Glomerular visceral epithelial cell (primary cell): Measurements from ENCODE around the gene RNF40.

ENCODE experiments used
- DNase-seq: peaks from one replicate; pipeline ENCODE4 v3.0.0-alpha.2; 2016; ENCODE audit errors: extremely low spot score

The RNF40 gene

DNA sequence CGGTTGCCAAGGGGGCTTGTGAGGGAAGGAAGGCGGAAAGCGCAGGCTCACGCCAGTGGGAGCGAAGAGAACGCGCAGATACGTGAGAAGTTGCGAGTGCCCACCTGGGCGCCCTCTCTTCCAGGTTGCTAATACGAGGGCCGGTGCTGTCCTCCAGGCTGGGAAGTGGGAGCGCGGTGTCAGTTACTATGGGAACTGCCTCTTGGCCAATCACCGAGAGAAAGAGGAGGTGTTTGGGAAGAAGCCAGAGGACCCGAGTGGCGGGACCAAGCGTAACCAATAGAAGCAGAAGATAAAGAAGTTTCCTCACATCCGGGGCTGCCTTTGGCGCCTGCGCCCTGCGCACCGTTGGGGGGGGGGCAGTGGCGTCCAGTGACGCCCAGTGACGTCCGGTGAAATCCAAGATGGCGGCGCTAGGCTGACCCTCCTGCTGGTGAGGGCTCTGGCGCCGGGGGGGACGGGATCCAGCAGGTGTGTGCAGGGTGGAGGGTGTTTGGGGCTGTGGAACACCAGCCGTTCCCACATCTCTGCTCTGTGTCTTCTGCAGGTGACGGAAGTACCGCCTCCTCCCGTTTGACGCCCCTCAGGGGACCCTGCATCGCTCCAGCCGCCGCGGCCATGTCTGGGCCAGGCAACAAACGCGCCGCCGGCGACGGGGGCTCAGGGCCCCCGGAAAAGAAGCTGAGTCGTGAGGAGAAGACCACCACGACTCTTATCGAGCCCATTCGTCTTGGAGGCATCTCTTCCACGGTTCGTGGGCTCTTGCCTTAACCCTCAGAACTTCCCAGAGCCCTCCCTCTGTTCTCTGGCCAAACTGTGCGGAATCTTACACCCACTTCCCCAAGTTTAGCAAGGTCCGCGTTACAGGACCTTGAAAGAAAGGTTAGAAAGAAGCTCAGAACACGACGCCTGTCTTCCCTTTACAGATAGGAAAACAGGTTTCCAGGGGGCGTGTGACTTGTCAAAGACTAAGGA is at the start of gene RNF40, which contains the start of gene CFAP119:
Gene RNF40 (plus strand): TSS at position 395 of the 975 bp plus-strand sequence. CDS start 224 bp downstream, at position 619.
Gene CFAP119 (minus strand): TSS at position 135 of the 975 bp plus-strand sequence. CDS start 314 bp downstream, outside the sequence.
- peak; percentile 97 for DNase-seq

DNA sequence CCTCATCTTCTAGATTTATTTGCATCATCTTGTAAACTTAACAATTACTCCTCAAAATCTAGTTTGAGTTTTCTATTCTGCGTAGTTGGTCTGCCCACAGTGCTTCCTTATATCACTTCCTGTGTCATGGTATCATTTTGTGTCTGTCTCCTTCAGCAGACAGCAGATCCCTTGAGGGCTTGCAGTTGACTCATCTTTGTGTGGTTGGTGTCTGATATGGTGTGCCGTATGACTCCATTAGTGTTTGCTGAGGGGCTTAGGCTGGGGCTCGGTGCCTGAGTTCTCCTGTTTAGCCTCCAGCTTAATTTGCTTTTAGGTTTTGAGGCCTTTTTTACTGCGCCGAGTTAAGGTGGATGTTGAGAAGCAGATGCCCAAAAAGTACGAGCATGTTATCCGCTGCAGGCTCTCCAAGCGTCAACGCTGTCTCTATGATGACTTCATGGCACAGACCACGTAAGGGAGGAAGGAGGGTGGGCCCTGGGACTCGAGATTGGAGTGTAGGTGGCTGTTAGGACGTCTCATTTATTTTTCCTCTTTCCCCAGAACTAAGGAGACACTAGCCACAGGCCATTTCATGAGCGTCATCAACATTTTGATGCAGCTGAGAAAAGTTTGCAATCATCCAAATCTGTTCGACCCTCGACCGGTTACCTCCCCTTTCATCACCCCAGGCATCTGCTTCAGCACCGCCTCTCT is 46.2 kb upstream of the RNF40 start:
- no peak for DNase-seq

DNA sequence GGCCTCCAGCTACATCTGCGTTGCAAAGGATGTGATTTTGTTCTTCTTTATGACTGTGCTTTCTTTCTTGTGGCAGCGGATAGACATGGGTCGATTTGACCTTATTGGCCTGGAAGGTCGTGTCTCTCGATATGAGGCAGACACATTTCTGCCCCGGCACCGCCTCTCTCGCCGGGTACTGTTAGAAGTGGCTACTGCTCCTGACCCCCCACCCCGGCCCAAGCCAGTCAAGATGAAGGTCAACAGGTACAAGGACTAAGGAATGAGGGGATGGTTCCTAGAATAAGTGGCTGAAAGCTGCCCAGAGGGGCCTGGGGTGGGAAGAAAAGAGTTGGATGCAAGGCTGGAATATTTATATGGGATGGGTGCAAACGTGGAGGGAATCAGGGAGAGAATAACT is 42.0 kb upstream of the RNF40 start:
- no peak for DNase-seq

DNA sequence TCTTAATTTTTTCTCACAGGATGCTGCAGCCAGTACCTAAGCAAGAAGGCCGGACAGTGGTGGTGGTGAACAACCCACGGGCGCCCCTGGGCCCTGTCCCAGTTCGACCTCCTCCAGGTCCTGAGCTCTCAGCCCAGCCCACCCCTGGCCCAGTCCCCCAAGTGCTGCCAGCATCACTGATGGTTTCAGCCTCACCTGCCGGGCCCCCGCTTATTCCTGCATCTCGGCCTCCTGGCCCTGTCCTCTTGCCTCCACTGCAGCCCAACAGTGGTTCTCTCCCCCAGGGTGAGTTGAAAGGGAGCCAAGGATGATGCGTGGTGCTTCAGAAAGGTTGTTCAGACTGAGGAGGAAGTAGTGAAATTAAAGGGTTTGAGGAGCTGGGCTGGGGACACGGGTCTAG is 41.4 kb upstream of the RNF40 start:
- no peak for DNase-seq

DNA sequence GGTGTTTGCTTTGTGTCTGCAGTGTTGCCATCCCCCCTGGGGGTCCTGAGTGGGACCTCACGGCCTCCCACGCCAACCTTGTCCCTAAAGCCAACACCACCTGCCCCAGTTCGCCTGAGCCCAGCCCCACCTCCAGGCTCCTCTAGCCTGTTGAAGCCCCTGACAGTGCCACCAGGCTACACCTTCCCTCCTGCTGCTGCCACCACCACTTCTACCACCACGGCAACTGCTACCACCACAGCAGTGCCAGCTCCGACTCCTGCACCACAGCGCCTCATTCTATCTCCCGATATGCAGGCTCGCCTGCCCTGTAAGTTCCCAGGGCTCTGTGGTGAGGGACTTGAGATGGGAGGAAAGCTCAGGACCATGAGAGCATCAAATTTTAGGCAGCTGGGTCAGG is 41.0 kb upstream of the RNF40 start:
- DNase-seq: no peak

DNA sequence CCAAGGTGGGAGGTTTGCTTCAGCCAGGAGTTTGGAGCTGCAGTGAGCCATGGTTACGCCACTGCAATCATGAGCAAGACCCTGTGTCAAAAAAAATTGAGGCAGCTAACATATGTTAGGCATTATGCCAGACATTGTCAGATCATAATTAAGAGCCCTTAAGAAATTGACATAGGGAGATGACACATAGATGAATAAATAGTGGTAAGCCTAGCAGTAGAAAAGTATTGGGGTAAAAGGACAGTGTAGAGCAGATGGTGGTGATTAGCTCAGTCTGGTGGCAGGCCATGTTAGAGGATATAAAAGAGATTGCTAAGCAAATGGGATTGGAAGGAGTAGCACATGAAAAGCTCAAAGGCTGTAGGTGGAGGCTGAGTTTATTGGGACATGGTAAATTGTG is 40.5 kb upstream of the RNF40 start:
- DNase-seq: no peak

DNA sequence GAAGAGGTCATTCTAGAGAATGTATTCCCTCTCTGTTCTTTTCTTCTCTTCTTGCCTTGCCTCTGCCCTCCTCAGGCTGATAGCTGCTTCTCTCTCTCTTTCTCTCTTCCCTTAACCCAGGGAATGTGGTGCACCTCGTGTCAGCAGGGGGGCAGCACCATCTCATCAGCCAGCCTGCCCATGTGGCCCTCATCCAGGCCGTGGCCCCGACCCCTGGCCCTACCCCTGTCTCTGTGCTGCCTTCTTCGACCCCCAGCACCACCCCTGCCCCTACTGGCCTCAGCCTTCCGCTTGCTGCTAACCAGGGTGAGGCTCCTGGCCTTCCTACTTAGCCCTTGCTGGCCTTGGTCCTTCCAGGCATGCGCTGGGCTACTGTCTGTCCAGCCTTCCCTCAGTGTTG is 39.7 kb upstream of the RNF40 start:
- no peak for DNase-seq

DNA sequence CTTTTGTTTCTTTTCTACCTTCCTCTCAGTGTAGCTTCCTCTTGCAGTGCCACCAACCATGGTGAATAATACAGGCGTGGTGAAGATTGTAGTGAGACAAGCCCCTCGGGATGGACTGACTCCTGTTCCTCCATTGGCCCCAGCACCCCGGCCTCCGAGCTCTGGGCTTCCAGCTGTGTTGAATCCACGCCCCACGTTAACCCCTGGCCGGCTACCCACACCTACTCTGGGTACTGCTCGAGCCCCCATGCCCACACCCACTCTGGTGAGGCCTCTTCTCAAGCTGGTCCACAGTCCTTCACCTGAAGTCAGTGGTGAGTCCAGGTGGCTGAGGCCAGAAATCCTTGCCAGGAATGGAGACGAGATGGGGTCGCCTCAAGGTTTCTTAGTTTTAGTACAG is 39.2 kb upstream of the RNF40 start:
- DNase-seq: no peak

DNA sequence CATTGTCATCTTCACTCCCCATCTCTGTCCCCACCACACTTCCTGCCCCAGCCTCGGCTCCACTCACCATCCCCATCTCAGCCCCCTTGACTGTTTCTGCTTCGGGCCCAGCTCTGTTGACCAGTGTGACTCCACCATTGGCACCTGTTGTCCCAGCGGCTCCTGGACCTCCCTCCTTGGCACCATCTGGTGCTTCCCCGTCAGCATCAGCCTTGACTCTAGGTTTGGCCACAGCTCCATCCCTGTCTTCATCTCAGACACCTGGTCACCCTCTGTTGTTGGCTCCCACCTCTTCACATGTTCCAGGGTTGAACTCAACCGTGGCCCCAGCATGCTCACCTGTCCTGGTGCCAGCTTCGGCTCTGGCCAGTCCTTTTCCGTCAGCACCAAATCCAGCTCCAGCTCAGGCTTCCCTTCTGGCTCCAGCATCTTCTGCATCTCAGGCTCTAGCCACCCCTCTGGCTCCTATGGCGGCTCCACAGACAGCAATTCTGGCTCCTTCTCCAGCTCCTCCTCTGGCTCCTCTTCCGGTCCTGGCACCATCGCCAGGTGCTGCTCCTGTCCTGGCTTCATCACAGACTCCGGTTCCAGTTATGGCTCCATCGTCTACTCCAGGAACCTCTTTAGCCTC is 38.3 kb upstream of the RNF40 start:
- DNase-seq: no peak

DNA sequence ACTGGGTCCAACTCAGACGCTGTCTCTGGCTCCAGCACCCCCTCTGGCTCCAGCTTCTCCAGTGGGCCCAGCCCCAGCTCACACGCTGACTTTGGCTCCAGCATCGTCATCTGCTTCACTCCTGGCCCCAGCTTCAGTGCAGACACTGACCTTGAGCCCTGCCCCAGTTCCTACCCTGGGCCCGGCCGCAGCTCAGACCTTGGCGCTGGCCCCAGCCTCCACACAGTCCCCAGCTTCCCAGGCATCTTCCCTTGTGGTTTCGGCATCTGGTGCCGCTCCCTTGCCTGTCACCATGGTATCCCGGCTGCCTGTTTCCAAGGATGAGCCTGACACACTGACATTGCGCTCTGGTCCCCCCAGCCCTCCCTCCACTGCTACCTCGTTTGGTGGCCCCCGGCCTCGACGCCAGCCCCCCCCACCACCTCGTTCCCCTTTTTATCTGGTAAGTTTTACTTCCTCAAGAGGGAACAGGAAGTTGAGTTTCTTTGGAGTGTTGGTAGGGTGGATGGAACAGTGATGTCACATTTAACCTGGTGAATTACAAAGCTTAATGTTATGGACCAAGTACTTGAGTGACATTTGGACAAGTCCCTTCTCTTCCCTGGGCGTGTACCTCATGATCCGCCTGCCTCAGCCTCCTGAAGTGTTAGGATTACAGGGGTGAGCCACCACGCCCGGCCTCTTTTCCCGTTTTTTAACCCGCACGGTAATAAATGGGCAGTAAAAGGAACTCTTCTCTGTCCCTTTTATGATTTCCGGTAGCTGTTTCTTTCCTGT is 37.3 kb upstream of the RNF40 start:
- DNase-seq: no peak

DNA sequence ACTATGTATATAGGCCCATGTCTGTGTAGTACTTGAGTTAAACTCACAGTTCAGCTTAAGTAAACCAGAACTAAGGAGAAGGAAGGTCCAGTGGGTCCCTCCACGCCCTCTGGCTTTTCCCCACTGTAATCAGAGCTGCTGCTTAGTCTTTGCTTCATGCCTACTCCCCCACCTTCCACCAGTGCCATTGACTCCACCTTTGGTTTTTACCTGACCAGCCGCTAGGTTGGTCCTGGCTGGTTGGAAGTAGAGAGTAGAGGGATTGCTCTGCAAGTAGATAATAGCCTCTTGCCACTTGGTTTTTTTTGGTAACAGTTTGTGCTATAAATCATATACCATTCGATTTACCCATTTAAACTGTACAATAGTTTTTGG is 36.7 kb upstream of the RNF40 start:
- no peak for DNase-seq

DNA sequence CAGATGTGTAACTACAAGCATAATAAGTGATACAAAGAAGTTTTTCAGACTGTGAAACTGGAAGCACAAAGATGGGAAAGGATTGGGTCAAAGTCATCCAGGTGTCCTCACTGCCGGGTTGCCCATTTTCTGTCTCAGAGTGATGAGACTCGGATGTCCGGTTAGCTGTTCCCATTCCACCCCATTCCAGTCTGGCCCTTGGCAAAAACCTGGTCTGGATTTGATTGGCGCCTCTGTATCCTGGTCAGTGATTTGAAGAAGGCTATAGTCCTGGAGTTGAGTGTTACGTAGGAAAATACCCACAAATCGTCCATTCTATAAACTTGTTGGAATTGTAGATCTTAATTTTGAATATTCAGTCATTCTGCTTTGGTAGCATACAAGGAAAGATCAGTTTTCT is 33.8 kb upstream of the RNF40 start:
- DNase-seq: no peak

DNA sequence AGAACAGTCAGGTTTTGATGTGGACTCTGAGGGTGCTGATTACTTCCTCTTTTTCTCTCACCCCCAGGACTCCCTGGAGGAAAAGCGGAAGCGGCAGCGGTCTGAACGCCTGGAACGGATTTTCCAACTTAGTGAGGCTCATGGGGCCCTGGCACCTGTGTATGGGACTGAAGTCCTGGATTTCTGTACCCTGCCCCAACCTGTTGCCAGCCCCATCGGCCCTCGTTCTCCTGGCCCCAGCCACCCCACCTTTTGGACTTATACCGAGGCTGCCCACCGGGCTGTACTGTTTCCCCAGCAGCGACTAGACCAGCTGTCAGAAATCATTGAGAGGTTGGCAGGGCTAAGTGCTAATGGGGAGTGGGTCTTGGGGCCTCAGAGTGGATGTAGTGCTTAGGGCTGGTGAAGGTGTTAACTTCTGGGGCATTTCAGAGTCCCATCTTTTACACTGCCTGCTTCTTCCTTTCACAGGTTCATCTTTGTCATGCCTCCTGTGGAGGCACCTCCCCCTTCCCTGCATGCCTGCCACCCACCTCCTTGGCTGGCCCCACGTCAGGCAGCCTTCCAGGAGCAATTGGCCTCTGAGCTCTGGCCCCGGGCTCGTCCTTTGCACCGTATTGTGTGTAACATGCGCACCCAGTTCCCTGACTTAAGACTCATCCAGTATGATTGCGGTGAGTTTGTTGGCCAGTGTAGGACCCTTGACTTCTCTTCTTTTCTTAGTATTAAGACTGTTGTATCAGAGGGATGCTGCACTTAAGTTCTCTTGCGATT is 33.0 kb upstream of the RNF40 start:
- no peak for DNase-seq

DNA sequence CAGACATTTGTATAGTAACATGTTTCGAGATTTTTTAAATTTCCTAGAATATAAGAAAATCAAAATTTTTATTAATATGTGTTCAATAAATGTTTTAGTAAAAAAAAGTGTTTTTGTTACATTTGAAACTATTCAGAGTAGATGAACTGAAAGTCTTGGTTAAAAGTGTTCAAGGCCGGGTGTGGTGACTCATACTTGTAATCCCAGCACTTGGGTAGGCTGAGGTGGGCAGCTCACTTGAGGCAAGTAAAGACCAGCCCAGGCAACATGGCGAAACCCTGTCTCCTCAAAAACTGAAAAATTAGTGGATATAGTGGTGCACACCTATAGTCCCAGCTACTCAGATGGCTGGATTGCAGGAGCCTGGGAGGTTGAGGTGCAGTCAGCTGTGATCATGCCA is 30.7 kb upstream of the RNF40 start:
- DNase-seq: no peak

DNA sequence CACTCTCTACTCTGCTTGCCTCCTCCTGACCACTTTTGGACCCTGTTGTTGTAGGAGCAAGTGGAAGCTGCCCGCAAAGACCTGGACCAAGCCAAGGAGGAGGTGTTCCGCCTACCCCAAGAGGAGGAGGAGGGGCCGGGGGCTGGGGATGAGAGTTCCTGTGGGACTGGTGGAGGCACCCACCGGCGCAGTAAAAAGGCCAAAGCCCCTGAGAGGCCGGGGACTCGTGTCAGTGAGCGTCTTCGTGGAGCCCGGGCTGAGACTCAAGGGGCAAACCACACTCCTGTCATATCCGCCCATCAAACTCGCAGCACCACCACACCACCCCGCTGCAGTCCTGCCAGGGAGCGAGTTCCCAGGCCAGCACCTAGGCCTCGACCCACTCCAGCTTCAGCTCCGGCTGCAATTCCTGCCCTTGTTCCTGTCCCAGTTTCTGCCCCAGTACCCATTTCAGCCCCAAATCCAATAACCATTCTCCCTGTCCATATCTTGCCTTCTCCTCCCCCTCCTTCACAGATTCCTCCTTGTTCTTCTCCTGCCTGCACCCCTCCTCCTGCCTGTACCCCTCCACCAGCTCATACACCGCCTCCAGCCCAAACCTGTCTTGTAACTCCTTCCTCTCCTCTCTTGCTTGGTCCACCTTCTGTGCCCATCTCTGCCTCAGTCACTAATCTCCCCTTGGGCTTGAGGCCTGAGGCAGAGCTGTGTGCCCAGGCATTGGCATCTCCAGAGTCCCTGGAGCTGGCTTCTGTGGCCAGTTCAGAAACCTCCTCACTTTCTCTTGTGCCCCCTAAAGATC is 24.9 kb upstream of the RNF40 start:
- no peak for DNase-seq

DNA sequence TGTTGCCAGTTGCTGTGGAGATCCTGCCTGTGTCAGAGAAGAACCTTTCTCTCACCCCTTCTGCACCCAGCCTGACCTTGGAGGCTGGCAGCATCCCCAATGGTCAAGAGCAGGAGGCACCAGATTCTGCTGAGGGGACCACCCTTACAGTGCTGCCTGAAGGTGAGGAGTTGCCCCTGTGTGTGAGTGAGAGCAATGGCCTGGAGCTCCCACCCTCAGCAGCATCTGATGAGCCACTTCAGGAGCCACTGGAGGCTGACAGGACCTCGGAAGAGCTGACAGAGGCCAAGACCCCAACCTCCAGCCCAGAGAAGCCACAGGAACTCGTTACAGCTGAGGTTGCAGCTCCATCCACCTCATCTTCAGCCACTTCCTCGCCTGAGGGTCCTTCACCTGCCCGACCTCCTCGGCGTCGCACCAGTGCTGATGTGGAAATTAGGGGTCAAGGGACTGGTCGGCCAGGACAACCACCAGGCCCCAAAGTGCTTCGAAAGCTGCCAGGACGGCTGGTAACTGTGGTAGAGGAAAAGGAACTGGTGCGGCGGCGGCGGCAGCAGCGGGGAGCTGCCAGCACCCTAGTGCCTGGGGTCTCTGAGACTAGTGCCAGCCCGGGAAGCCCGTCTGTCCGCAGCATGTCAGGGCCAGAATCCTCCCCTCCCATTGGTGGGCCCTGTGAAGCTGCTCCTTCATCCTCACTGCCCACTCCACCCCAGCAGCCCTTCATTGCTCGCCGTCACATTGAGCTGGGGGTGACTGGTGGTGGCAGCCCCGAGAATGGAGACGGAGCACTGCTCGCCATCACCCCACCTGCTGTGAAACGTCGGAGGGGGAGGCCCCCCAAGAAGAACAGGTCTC is 24.1 kb upstream of the RNF40 start:
- DNase-seq: no peak

DNA sequence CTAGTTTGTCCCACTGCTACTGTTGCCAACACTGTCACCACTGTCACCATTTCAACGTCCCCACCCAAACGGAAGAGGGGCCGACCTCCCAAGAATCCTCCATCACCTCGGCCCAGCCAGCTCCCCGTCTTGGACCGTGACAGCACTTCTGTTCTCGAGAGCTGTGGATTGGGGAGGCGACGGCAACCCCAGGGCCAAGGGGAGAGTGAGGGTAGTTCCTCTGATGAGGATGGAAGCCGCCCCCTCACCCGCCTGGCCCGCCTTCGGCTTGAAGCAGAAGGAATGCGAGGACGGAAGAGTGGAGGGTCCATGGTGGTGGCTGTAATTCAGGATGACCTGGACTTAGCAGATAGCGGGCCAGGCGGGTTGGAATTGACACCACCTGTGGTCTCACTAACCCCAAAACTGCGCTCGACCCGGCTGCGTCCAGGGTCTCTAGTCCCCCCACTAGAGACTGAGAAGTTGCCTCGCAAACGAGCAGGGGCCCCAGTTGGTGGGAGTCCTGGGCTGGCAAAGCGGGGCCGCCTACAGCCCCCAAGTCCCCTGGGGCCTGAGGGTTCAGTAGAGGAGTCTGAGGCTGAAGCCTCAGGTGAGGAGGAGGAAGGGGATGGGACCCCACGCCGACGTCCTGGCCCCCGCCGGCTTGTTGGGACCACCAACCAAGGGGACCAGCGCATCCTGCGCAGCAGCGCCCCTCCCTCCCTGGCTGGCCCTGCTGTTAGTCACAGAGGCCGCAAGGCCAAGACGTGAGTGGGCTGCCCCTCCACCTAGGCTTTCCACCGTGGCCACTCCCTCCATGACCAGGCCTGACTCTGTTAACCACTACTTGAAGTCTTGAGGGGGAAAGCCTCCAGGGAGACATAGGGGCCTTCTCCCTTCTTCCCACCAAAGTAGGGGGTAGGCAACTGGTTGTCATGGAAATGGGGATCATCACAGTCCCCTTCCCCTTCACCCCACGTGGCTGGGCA is 22.9 kb upstream of the RNF40 start:
- no peak for DNase-seq
